HepG2 (cell line): ENCODE measurements around the gene ROMO1. TPM values are rescaled to one million over a fixed set of nuclear protein-coding genes. Genes with fewer than 3 reads are reported as not detected.

Experiments used
- ARHGAP35 ChIP-seq: sonication (generic); formaldehyde crosslinking; IDR thresholded peaks from 2 replicates; pipeline ENCODE4 v1.9.0; 2022; ENCODE audit warnings: mild to moderate bottlenecking, inconsistent platforms, moderate library complexity, missing genetic modification reagents, borderline replicate concordance
- ATF7-NPFF ChIP-seq: sonication (generic); formaldehyde crosslinking; IDR thresholded peaks from 2 replicates; pipeline ENCODE4 v1.8.1; 2023; ENCODE audit warnings: mild to moderate bottlenecking, low read depth, missing genetic modification reagents, moderate library complexity
- ATRX ChIP-seq: sonication (generic); formaldehyde crosslinking; IDR thresholded peaks from 2 replicates; pipeline ENCODE4 v1.4.0; 2020; ENCODE audit warnings: missing genetic modification reagents, borderline replicate concordance
- CBX2 ChIP-seq, 2 experiments: fragments of 200-600 bp in 1 of 2; sonication (generic); formaldehyde crosslinking in 1 of 2; IDR thresholded peaks; 2 replicates each; pipeline versions ENCODE4 v1.7.0 to v1.8.1; 2018 to 2022; ENCODE audit warnings: low read depth in 2 of 2, low read length in 1 of 2, mild to moderate bottlenecking in 1 of 2, missing genetic modification reagents in 1 of 2
- GABPA ChIP-seq, 2 experiments: IDR thresholded peaks; 2 replicates each; pipeline ENCODE4 v1.6.1; 2011 to 2016; ENCODE audit warnings: low read depth in 2 of 2, low read length in 1 of 2, missing biosample characterization in 1 of 2, missing genetic modification characterization in 1 of 2
- KLF6 ChIP-seq: IDR thresholded peaks from 2 replicates; pipeline ENCODE4 v1.8.0; 2016; ENCODE audit warnings: missing biosample characterization, missing genetic modification reagents
- MLLT10 ChIP-seq: sonication (generic); formaldehyde crosslinking; IDR thresholded peaks from 2 replicates; pipeline ENCODE4 v1.4.0; 2020; ENCODE audit warnings: missing genetic modification reagents
- PHF21A ChIP-seq: sonication (generic); formaldehyde crosslinking; IDR thresholded peaks from 2 replicates; pipeline ENCODE4 v1.5.0; 2020; ENCODE audit warnings: mild to moderate bottlenecking, missing genetic modification reagents
- SALL1 ChIP-seq: sonication (generic); formaldehyde crosslinking; IDR thresholded peaks from 2 replicates; pipeline ENCODE4 v1.8.0; 2022; ENCODE audit warnings: mild to moderate bottlenecking, missing genetic modification reagents
- SOX13 ChIP-seq, 3 experiments: fragments of 450-650 bp in 1 of 3; sonication (generic) in 1 of 3; formaldehyde crosslinking in 1 of 3; IDR thresholded peaks in 2 of 3; conservative IDR thresholded peaks in 1 of 3; 2 replicates each; pipeline versions ENCODE4 v1.5.0 to v1.6.1; 2016 to 2020; ENCODE audit warnings: antibody characterized with exemption in 1 of 3, mild to moderate bottlenecking in 1 of 3, missing compliant biosample characterization in 1 of 3, missing genetic modification reagents in 1 of 3, moderate library complexity in 1 of 3
- TBX3 ChIP-seq: fragments of 450-650 bp; IDR thresholded peaks from 2 replicates; pipeline ENCODE4 v1.6.1; 2017; ENCODE audit warnings: antibody characterized with exemption, mild to moderate bottlenecking, inconsistent platforms, borderline replicate concordance
- YY1 ChIP-seq: IDR thresholded peaks from 2 replicates; pipeline ENCODE4 v1.6.1; 2011; ENCODE audit warnings: low read length, low read depth, moderate library complexity, mild to moderate bottlenecking; ENCODE audit not compliant: insufficient read depth, insufficient replicate concordance
- ZMYM3 ChIP-seq: sonication (generic); formaldehyde crosslinking; IDR thresholded peaks from 2 replicates; pipeline ENCODE4 v1.5.1; 2020; ENCODE audit warnings: mild to moderate bottlenecking, missing genetic modification reagents
- ZNF337 ChIP-seq: sonication (generic); formaldehyde crosslinking; IDR thresholded peaks from 2 replicates; pipeline ENCODE4 v1.5.1; 2020; ENCODE audit warnings: missing genetic modification reagents, low read depth, mild to moderate bottlenecking, borderline replicate concordance
- ZNF367 ChIP-seq: sonication (generic); formaldehyde crosslinking; IDR thresholded peaks from 2 replicates; pipeline ENCODE4 v1.4.0; 2020; ENCODE audit warnings: missing genetic modification reagents, borderline replicate concordance
- ZNF556 ChIP-seq: sonication (generic); formaldehyde crosslinking; IDR thresholded peaks from 2 replicates; pipeline ENCODE4 v1.4.0; 2020; ENCODE audit warnings: mild to moderate bottlenecking, missing genetic modification reagents, borderline replicate concordance
- ZNF607 ChIP-seq: sonication (generic); formaldehyde crosslinking; IDR thresholded peaks from 2 replicates; pipeline ENCODE4 v1.5.1; 2020; ENCODE audit warnings: missing genetic modification reagents, mild to moderate bottlenecking, borderline replicate concordance
- polyA plus RNA-seq, 8 experiments: library from polyadenylated mRNA; depleted of rRNA in 3 of 8; stranded (reverse) in 7 of 8; unstranded in 1 of 8; fragments of >200 nt; fragmentation: Illumina TruSeq in 4 of 8; extraction: Trizol in 4 of 8; gene quantifications; 2 replicates each; pipeline versions ENCODE4 v1.2.1 to v1.2.3, GENCODE V29; 2011 to 2016; ENCODE audit warnings: low read depth in 4 of 8, missing spikeins in 1 of 8, mixed read lengths in 1 of 8; ENCODE audit not compliant: insufficient read depth in 1 of 8
- total RNA-seq, 5 experiments: library from RNA; depleted of rRNA; stranded (reverse); fragments of >200 nt; fragmentation: Illumina TruSeq; extraction: Trizol; gene quantifications; 2 replicates each; pipeline ENCODE4 v1.2.3, GENCODE V29; 2016; ENCODE audit warnings: low read depth in 1 of 5
- TF ChIP-seq, protein P1 (sequence below): sonication (generic); formaldehyde crosslinking; IDR thresholded peaks from 2 replicates; pipeline ENCODE4 v1.4.0; 2020; ENCODE audit warnings: missing genetic modification reagents
- TF ChIP-seq, protein P2 (sequence below): fragments of 450-650 bp; IDR thresholded peaks from 2 replicates; pipeline ENCODE4 v1.6.1; 2017
- TF ChIP-seq, protein P3 (sequence below): sonication (generic); formaldehyde crosslinking; IDR thresholded peaks from 2 replicates; pipeline ENCODE4 v1.5.1; 2020; ENCODE audit warnings: missing genetic modification reagents, mild to moderate bottlenecking, borderline replicate concordance

ROMO1 gene
- total and polyA plus RNA-seq, 2 of the 13 experiments (the other 11 are each of a cell fraction or from before 2014, with no cell fraction given), result 636 to 755 TPM

DNA sequence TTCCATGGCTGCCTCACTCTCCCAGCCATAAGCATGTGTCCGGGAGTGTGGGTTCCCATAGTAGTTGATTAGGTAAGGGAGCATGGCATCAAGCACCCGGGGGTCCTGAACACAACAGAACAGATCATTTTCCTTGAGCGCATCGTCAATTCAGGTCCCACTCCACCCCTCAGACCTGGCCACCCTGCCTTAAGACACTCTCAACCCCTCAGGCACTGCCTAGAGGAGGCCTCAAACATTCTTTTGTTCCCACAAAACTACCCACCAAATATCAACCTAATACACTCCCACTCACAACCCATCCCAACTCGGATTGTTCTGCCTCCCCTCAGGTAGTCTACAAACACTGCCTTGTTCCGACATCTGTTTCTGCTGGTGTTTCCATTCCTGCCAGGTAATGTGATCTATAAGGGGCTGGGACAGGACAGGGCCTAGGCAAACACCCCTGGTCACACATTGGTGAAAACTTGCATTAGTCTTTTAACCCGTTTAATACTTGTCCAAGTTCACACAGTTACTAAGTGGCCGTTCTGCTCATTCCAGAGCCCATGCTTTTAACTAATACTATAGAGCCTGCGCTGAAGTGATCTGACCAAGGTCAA is 1.4 kb upstream of the ROMO1 start (continued):
- TF ChIP-seq YY1 (peak; percentile 52), KLF6 (CRISPR knock-in tag) (peak; percentile 49; the same call in 1 of the 2 replicates), ATRX (CRISPR knock-in tag) (no peak), SOX13 (IDR thresholded peaks at IDR 0.05) (no peak), SOX13 (CRISPR knock-in tag; conservative IDR thresholded peaks at IDR 0.05 in 1 of 2, IDR thresholded peaks at IDR 0.05 in 1 of 2) (no peak; a peak in 1 of 4 replicates), TBX3 (no peak), ZMYM3 (CRISPR knock-in tag) (no peak), MLLT10 (no peak), ZNF337 (no peak), ATF7-NPFF (CRISPR knock-in tag) (no peak), ZNF556 (CRISPR knock-in tag) (no peak), SALL1 (CRISPR knock-in tag) (no peak; the same call in 1 of the 2 replicates), PHF21A (CRISPR knock-in tag) (peak; percentile 76; the same call in 1 of the 2 replicates), GABPA (IDR thresholded peaks at IDR 0.05; ENCODE audit: low read depth, low read length) (no peak), GABPA (CRISPR knock-in tag; IDR thresholded peaks at IDR 0.05; ENCODE audit: low read depth) (peak; percentile 29; the same call in 1 of the 2 replicates), ZNF607 (CRISPR knock-in tag) (no peak), ZNF367 (CRISPR knock-in tag) (no peak), CBX2 (IDR thresholded peaks at IDR 0.05; ENCODE audit: low read depth, low read length) (no peak), CBX2 (CRISPR knock-in tag; IDR thresholded peaks at IDR 0.05; ENCODE audit: low read depth) (0 out of 2 replicates have a peak, but pooled peaks have one; percentile 16), ARHGAP35 (no peak)
- TF ChIP-seq, protein P1, sequence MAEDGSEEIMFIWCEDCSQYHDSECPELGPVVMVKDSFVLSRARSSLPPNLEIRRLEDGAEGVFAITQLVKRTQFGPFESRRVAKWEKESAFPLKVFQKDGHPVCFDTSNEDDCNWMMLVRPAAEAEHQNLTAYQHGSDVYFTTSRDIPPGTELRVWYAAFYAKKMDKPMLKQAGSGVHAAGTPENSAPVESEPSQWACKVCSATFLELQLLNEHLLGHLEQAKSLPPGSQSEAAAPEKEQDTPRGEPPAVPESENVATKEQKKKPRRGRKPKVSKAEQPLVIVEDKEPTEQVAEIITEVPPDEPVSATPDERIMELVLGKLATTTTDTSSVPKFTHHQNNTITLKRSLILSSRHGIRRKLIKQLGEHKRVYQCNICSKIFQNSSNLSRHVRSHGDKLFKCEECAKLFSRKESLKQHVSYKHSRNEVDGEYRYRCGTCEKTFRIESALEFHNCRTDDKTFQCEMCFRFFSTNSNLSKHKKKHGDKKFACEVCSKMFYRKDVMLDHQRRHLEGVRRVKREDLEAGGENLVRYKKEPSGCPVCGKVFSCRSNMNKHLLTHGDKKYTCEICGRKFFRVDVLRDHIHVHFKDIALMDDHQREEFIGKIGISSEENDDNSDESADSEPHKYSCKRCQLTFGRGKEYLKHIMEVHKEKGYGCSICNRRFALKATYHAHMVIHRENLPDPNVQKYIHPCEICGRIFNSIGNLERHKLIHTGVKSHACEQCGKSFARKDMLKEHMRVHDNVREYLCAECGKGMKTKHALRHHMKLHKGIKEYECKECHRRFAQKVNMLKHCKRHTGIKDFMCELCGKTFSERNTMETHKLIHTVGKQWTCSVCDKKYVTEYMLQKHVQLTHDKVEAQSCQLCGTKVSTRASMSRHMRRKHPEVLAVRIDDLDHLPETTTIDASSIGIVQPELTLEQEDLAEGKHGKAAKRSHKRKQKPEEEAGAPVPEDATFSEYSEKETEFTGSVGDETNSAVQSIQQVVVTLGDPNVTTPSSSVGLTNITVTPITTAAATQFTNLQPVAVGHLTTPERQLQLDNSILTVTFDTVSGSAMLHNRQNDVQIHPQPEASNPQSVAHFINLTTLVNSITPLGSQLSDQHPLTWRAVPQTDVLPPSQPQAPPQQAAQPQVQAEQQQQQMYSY (CRISPR knock-in tag), result no peak
- TF ChIP-seq, protein P2, sequence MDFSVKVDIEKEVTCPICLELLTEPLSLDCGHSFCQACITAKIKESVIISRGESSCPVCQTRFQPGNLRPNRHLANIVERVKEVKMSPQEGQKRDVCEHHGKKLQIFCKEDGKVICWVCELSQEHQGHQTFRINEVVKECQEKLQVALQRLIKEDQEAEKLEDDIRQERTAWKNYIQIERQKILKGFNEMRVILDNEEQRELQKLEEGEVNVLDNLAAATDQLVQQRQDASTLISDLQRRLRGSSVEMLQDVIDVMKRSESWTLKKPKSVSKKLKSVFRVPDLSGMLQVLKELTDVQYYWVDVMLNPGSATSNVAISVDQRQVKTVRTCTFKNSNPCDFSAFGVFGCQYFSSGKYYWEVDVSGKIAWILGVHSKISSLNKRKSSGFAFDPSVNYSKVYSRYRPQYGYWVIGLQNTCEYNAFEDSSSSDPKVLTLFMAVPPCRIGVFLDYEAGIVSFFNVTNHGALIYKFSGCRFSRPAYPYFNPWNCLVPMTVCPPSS, result no peak
- TF ChIP-seq, protein P3, sequence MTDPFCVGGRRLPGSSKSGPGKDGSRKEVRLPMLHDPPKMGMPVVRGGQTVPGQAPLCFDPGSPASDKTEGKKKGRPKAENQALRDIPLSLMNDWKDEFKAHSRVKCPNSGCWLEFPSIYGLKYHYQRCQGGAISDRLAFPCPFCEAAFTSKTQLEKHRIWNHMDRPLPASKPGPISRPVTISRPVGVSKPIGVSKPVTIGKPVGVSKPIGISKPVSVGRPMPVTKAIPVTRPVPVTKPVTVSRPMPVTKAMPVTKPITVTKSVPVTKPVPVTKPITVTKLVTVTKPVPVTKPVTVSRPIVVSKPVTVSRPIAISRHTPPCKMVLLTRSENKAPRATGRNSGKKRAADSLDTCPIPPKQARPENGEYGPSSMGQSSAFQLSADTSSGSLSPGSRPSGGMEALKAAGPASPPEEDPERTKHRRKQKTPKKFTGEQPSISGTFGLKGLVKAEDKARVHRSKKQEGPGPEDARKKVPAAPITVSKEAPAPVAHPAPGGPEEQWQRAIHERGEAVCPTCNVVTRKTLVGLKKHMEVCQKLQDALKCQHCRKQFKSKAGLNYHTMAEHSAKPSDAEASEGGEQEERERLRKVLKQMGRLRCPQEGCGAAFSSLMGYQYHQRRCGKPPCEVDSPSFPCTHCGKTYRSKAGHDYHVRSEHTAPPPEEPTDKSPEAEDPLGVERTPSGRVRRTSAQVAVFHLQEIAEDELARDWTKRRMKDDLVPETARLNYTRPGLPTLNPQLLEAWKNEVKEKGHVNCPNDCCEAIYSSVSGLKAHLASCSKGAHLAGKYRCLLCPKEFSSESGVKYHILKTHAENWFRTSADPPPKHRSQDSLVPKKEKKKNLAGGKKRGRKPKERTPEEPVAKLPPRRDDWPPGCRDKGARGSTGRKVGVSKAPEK (CRISPR knock-in tag), result no peak
